NCI-H1048 (cell line): ENCODE data around the gene NAV3.

Source experiments
- DNase-seq: peaks from one replicate; lab custom pipeline; 2025; lab: John Stamatoyannopoulos, UW

The NAV3 gene

DNA sequence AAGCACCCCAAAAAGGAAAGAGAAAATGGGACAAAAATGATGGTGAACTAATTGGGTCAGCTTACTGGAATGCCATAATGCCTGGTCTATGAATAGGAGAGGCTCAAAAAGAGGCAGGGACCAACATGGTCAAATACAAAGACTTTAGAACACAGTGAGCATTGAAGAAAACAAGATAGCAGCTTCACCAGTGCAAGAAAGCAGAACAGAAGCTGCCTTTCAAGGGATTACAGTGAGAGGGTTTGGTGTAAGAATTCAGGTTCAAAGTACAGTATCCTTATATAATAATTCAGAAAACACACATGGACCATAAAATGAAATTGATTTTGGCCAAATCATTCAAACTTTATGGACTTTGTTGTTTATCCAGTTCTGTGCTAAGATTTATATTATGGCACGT is 162.1 kb downstream of the NAV3 start:
- DNase-seq, result no peak

DNA sequence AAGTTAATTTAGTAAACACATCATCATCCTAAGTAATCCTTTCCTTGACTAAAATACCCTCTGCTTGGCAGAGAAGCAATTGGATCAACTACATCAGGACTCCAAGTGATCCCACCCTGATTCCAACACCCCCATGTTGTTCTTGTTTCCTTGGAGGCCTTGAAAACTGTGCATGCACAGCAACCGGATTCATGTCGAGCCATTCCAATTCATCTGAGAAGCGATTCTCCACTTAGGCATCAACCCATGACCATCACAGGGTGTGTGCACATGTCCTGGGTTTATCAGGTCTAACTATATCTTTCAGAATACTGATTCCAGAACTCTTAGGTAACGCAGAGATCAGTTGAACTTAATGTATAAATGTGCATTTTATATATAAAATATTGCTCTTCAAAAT is 163.0 kb downstream of the NAV3 start:
- DNase-seq, result no peak

DNA sequence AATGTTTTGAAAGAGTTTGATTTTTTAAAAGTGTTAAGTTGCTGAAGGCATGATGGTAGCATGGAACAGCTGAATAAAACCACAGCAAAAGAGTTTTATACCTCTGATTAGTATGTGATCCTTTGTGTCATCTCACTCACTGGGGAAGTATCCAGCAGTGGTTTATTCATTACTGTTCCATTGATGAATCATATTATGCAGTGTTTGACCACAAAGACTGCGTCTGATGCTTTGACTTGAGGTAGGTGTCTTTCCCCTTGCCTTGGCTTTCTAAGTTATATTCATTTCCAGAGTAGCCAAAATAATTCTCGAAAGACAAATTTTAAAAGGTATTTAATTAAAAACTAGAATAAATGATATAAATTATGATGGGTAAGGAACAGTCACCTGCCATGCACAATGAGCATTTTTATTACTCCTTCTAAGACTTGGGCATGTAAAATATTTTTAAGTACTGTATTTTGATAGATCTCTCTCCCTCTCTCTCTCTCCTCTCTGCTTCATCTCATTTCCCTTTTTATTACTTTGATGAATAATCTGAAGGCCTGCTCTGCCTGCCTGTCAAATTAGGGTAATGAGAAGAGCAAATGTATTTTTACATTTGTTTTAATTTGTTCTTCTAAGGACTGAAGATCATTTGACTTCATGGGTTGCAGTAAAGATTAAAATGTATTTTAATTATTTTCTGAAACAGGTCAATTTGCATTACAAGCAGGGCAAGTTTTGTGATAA is 164.9 kb downstream of the NAV3 start:
- DNase-seq, result no peak

DNA sequence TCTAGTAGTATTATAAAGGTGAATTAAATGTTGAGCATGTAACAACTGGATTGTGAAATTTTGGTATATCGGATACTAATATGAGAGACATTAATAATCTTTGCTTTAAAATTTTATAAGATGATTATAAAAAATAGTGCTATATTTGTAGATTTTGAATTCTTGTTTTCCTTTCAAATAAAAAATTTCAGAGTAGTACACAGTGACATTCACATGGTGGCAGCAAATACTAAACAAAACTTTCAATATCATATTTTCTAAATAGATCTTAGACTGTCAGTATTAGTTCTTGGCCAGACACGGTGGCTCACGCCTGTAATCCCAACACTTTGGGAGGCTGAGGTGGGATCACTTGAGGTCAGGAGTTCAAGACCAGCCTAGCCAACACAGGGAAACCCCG is 166.0 kb downstream of the NAV3 start:
- no peak for DNase-seq

DNA sequence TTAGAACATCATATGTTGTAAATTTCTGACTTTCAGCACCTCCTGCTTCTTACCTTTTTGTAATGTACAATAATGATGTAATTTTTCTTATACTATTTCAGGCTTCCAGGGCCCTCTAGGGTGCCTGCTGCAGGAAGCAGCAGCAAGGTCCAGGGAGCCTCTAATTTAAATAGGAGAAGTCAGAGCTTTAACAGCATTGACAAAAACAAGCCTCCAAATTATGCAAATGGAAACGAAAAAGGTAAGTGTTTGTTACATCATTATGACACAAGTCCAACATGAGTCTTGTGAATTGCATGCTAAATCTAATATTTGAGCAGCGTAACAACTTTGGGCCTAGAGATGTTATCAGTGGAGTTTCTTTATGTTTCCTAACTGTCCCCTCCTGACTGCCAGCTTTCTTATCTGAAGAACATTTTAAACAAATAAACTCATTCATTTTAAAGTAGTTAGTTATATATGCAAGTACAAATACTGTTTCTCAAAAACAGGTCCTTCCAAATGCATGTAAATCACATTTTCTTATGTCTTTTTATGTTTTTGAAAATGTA is 167.6 kb downstream of the NAV3 start:
- DNase-seq, result no peak

DNA sequence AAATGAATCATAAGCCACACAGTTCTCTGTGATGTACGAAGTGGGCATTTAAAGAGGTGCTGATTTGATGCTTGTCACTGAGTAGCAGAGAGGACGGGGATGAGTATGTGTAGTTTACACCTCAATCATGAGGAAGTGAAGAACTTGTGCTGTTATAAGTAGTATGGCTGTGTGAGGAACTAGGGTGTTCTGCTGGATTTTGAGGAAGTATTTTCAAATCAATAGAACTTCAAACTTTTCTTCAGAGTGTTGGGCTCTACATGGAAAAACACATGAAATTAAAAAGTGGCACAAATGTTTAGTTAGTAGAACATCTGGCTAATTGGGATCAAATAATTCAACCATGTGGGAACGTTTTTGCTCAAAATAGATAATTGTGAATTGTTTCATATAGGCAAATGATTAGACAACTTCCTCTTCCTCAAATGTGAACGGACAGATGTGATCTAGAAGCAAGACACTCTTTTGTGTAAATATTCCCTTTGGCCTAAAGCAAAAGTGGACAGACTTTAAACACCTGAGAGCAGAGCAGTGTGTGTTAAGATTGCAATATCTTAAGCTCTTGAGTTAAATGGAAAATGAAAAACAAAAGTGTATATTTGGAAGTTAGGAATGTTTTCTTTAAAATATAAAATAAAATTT is 168.5 kb downstream of the NAV3 start:
- DNase-seq, result no peak

DNA sequence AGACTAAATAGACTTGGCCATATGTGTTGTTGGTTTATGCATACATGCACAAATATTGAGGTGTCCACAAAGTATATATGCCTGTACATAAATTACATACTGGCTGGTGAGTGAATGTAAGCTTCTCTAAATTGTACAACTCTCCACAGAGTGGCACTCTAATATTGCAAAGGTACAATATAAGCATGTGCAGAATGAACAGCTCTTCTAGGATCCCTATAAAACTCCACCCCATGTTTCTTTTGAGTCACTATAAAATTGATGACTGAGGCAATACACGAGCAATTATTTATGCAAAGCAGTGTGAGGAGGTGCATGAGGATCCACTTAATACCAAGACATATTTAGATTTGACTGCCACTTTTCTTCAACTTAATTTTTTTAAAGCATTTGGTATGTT is 172.2 kb downstream of the NAV3 start:
- no peak for DNase-seq

DNA sequence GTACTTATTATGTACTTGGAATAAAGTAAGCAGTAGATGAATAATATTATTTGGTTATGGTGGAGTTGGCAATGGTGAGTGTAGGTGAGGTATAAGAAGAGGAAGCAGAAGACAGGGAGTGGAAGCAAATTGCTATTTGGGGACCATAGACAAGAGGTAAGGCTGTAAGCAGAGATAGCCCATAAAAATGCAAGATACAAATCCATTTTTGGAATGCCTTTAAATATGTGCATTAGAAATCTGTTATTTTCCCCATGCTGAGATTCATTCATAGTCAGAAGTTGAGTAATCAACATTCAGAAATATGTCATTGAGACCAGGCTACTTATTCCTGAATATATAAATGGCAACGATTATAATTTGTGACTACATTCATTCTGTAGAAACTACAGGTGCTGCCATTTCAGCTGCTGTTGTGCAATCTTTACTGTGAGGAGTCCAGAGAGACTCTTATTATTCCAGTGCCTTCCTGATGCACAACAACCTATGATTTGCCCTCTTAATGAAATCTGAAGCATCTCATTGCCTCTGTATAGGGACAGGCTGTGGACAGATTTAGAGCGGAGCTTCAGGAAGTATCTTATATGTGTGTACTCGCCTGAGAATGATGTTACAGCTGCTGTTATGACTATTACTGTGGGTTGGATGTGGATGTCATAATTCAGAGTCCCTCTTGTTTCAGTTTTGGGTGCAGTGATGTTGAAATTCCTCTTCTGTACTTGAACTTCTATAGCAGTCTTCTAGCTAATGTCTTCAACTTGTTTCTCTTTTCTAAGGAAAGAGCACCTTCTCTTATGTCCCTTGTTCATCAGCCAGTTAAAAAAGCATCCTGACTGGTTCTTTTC is 173.8 kb downstream of the NAV3 start:
- DNase-seq, result no peak

DNA sequence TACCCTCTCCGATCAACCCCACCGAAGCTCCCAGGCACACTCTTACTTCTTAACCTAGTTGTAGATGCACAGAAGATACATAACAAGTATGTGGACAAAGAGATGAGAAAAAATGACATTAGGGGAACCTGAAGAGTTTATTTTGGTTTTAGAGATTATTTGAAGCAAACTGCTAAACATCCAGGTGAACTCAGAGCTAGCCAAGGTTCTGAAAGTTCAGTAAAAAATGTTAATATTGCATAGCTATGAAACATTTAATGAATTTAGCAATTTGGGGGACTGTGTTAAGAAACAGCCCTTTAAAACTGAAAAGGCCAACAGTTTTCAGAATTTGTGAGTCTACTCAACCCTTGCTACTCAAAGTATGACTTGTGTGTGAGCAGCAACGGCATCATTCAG is 174.4 kb downstream of the NAV3 start:
- no peak for DNase-seq

DNA sequence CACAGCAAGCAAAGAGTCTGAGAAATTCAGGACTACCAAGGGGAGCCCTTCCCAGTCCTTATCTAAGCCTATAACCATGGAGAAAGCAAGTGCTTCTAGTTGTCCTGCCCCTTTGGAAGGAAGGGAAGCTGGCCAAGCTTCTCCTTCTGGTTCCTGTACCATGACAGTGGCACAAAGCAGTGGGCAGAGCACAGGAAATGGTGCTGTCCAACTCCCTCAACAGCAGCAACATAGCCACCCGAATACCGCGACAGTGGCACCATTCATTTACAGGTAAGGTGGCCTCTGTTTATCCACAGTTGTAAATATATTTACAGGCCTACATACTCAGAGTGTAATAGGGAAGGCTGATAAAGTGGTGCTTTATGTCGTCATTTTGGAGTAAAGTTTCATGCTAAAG is 176.5 kb downstream of the NAV3 start:
- DNase-seq, result no peak

DNA sequence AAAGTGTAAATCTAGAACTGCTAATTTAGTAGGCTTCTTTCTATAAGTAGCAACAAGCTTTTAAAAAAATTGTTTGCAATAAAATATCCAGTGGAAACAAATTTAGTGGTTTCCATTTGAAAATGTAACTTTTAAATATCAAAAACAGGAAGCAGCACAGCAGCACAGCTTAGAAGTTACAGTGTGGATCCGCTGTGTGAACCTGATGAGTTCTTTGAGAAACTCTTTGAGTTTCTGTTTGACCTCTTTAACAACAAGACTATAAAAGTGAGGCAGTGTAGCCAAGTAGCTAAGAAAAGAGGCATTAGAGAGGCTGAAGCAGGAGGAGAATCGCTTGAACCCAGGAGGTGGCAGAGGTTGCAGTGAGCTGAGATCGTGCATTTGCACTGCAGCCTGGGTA is 178.3 kb downstream of the NAV3 start:
- no peak for DNase-seq

DNA sequence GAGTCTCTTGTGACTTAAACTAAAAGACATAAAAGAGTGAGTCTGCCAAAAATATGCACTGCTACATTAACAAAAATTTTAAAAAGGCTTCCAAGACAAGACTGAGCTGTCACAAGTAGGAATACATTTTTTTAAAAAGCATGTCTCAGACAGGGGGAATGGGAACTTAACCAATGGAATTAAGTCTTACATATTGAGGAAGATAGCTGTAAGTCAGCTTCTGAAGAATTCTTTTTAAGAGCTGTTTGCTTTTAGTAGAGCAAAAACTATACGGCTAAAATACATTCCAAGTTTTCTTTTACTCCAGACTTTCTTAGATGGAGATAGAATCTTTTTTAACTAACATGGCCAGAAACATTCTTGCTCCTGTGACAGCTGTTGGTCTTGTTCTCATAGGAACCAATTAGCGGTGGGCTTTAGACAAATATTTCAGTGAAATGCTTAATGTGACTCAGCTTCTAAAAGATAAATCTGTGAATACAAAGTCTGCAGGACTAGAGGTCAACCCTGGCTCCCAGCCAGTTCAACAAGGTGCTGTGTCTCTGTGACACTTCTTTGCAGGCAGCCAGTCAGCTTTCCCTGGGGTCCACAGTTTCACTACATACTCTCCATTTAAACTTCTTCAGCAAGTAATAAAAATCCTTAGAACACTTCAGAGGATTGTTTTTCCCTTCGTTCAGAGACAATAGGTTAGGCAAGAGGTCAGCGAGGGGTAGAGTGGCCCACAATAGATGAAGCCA is 187.6 kb downstream of the NAV3 start:
- DNase-seq, result no peak

DNA sequence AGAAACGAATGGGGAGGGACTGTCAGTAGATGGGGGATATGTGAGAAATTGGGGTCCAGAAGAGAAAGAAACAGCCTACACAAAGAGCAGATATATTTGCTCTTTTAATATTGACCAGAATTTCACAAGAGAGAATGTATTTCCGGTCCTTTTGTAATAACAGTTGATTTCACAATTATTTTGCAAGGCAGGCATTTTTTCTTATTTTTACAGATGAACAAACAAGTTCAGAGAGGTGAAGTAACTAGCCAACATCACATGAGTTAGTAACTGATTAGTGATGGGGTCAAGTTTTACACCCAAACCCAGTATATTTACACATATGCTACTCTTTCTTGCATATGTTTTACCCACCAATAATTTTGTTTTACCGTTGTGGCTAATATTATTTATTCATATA is 188.2 kb downstream of the NAV3 start:
- no peak for DNase-seq

DNA sequence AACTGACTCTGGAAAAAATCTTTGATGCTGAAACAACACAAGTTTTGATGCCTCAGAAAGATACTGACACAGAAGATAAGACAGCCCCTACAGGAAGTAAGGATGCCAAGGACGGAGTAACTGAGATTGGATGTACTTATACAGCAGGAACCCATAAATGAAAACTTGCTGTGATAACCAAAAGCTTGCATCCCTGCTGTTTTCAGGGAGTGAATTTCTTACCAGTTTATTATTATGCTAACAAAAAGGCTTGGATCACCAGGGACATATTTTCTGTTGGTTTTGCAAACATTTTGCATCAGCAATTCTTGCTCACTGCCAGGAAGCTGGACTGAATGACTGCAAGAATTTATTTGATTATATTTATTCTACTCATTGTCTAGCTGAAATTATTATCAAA is 197.7 kb downstream of the NAV3 start:
- no peak for DNase-seq

DNA sequence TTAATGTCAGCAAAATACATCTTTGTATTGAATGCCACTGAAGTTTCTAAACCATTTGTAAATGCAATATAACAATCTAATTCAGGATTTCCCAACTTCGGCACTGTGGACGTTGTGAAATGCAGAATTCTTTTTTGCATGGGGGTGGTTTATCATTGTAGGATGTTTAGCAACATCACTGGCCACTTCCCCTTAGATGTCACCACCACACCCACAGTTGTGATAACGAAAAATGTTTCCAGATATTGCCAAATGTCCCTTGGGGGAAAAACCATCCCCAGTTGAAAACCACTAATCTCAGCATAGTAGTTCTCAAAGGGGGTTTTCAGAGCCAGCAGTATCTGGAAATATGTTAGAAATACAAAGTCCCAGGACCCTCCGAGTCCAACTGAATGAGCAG is 203.3 kb downstream of the NAV3 start:
- DNase-seq, result no peak

DNA sequence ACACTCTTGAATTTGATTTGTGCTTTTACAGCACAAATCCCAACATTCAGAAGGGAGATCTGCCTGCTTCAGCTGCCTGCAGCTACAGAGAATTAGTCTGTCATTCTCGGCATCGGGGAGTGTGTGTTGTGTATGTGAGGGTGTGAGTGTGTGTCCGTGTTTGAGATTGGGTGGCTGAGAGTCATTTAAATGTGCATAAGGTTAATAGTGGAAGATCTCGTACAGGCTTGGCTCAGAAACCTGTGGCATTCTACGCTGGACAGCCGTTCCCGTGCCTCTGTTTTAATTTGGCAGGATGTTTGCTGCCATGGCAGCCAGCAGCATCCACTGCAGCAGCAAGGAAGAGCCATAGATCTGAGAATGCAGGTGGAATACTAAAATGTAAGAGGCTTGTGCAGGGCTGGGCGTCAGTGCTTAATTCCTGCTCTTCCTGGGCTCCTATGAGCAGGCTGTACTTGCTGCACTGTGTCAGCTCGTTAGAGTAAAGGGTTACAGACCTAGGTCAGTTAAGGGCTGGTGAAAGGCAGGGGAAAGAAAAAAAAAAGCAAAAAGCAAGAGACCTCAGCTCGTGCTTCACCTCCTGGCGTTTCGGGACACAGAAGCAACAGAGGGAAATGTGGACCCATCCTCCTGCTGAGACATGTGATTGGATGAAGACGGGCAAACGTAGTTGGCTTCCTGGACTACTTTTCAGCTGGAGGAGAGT is 205.4 kb downstream of the NAV3 start:
- no peak for DNase-seq

DNA sequence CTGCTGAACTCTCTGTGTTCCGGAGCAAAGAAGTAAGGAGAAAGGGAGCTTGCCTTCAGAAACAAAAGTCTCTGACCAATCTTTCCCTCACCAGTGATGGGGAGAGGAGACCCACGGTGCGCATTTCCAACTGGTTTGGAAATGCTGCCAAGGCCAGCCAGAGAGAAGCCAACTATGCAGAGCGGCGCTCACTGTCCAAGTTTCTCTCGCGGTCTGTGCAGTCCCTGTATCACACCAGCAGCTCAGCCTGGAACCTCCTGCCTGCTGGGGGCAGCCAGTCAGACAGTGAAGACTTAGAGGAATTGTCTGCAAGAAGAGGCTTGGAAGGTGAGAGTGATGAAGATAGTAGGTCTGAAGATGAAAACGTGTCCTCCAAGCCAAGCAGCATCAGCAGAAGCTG is 206.2 kb downstream of the NAV3 start:
- DNase-seq, result no peak

DNA sequence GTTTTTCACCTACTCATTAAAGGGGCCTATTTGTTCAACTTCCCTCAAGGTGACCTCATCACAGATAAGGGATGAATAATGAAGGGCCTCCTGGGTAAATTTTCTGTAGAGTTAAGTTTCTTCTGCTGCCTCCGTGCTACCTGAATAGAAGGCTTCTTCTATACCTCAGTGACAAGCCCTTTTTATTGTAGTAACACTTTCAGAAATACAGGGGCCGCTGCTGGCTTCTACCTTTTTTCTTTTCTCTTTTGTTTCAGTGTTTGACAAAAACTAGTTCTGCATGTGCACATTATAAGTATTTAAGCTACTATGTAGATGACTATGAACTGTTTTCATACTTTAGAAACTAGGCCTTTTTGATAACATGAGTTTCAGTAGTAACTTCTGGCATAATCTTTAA is 207.0 kb downstream of the NAV3 start:
- DNase-seq, result no peak

DNA sequence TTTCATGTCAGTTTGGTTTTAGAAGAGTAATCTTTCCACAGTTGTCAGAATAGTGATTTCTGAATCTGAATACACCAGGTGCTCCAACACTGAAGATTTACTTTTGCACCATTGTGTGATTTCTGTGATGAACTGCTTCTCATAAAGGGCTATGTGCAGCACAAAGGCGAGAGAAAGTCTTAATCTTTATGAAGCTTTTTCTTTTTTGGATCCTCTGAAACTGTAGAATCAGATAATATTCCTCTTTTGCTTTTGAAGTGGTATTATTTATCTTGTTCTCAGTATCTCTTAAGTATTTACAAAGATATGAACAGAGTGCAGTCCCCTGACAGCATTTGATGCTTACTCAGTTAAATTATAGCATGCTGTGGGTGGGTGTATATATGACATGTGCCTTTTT is 207.8 kb downstream of the NAV3 start:
- DNase-seq, result no peak

DNA sequence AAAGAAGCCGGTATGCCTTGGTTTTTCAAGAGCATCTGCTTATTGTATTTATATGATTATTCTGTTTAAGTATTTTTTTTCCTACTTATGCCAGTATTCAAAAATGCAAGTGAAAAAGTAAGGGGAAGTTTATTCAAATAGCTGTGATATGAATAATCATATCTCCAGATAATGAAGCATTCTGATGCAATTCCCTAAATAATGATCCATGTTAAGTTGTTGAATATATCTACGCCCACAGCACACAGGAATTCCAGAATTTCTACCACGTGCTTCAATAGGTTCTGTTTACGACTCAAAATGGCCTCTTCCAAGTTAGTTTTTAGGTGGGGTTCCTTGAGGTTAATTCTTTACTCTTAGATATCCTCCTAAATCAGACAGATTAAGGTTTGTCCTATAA is 208.3 kb downstream of the NAV3 start:
- no peak for DNase-seq

DNA sequence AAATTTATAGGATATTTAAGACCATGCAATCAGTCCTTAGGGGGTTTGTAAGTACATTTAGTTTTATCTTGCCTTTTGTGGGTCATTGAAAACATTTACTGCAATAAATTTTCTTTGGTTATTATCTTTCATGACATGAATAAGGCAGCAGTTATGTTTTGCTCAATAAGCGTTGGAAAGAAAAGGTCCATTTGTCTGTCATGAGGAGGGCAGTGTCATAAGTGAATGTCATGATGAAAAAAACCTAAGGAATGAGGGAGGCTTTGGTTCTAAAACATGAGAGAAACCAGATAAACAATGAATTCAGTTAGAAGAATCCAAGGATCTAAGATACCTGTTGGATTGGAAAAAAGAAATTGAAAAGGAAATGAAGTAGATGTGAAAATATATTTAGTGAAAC is 209.4 kb downstream of the NAV3 start:
- DNase-seq, result no peak

DNA sequence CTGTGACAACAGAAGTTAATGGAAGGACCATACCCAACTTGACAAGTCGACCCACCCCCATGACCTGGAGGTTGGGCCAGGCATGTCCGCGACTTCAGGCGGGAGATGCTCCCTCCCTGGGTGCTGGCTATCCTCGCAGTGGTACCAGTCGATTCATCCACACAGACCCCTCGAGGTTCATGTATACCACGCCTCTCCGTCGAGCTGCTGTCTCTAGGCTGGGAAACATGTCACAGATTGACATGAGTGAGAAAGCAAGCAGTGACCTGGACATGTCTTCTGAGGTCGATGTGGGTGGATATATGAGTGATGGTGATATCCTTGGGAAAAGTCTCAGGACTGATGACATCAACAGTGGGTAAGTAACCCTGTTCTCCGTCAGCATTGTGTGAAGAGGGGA is 220.1 kb downstream of the NAV3 start:
- DNase-seq, result no peak
